ENCODE measurements around the gene PLCH2.

DNA sequence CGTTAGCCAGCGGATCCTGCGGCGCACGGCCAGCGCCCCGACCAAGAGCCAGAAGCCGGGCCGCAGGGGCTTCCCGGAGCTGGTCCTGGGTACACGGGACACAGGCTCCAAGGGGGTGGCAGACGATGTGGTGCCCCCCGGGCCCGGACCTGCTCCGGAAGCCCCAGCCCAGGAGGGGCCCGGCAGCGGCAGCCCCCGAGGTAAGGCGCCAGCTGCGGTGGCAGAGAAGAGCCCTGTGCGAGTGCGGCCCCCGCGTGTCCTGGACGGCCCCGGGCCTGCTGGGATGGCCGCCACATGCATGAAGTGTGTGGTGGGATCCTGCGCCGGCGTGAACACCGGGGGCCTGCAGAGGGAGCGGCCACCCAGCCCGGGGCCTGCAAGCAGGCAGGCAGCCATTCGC lies 26.1 kb downstream of the PLCH2 start:
- no peak for TF ChIP-seq POLR2A (IDR thresholded peaks at IDR 0.05; ENCODE audit: low read depth, low read length)
- no peak for TF ChIP-seq POLR2AphosphoS5 (IDR thresholded peaks at IDR 0.05; ENCODE audit: low read depth, low read length)
- no peak for TF ChIP-seq TAF1 (IDR thresholded peaks at IDR 0.05; ENCODE audit: borderline replicate concordance, low read depth, low read length)

All from GM12892 (cell line).